Mammary epithelial cell (primary cell): ENCODE data around the gene NOL12.
A peak's percentile ranks its signal among the peaks of the same experiment; 100 is the strongest.

Source experiments
- CTCF ChIP-seq, 2 donors: IDR thresholded peaks in 1 of 2; conservative IDR thresholded peaks in 1 of 2; 2 replicates each; pipeline ENCODE4 v1.5.1; 2011 to 2012; ENCODE audit warnings: inconsistent platforms in 2 of 2, low read length in 2 of 2, mild to moderate bottlenecking in 2 of 2, control low read depth in 1 of 2, low read depth in 1 of 2; ENCODE audit not compliant: insufficient read depth in 1 of 2; ENCODE audit errors: extremely low read depth in 1 of 2
- EZH2 ChIP-seq: IDR thresholded peaks from 2 replicates; pipeline ENCODE4 v1.6.1; 2012; ENCODE audit warnings: low read length, inconsistent platforms, borderline replicate concordance

DNA sequence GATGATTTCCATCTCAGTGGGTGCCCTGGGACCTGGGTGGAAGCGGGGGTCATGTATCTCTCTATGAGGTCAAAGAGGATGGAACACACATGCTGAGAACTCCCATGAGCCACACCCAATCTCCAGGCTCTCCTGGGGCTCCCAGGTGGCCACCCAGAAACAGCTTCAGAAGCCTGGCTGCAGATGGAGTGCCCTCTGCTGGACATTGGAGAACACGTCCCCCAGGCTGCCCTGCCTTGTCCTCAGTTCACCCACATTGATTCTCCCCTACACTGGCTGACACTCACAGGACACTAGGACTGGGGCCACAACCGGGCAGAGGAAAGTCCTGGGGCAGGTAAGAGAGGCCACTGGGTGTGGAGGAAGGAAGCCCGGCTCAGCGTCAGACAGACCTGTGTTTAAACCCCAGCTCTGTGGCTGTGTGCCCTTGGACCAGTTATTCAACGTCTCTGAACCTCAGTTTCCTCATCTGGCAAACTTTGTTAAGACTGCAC is 4.5 kb upstream of the NOL12 start:
- TF ChIP-seq CTCF (conservative IDR thresholded peaks at IDR 0.05 in 1 of 2, IDR thresholded peaks at IDR 0.05 in 1 of 2; ENCODE audit: extremely low read depth in 1 of 2, insufficient read depth in 1 of 2, low read depth in 1 of 2, low read length in 2 of 2) (peak; percentile 94), EZH2 (no peak)
